HCT116 (cell line): ENCODE results near the gene ADAMTS6. TPM values are rescaled to one million over a fixed set of nuclear protein-coding genes. Genes with fewer than 3 reads are reported as not detected.

Experiments used
- ATAC-seq: fragments of 200-7000 bp; cut with Tn5 transposase; 2 replicates; pipeline ENCODE4 v1.9.1; 2020; ENCODE audit warnings: mild to moderate bottlenecking, moderate library complexity
- BruUV-seq: library from RNA; stranded (reverse); fragments of 400-500 nt; replicated peaks from 2 replicates; lab custom pipeline; 2021; lab: Mats Ljungman, UMichigan
- CTCF ChIA-PET: fragments of 300-600 bp; sonication (Branson Sonifier 250); formaldehyde crosslinking; loops from one replicate; lab custom pipeline; 2021; ENCODE audit warnings: antibody characterized with exemption; lab: Charles Lee
- POLR2A ChIA-PET: fragments of 300-600, 350-600 bp; sonication (Branson Sonifier 250); formaldehyde crosslinking; loops from one replicate; lab custom pipeline; 2021; ENCODE audit warnings: antibody characterized with exemption; lab: Charles Lee
- RAD21 ChIA-PET, 2 experiments: fragments of 300-600 bp; sonication (Branson Sonifier 250); formaldehyde crosslinking; loops; one replicate each; lab custom pipeline; 2023; ENCODE audit warnings: low total read pairs in 2 of 2; ENCODE audit not compliant: uncharacterized antibody in 2 of 2, unreplicated experiment in 2 of 2, low non-redundant PET in 1 of 2; lab: Charles Lee
- DNase-seq: peaks from one replicate; pipeline ENCODE4 v3.0.0-alpha.2; 2010; ENCODE audit warnings: low read depth, low spot score
- H2AFZ ChIP-seq: fragments of 200-600 bp; shearing (Covaris generic), sonication (generic); 2 replicates; pipeline ENCODE4 v1.6.1; 2017; ENCODE audit warnings: low read depth, mixed run types, mixed read lengths, antibody characterized with exemption, low read length; ENCODE audit not compliant: poor library complexity, severe bottlenecking
- H3K27ac ChIP-seq: 2 replicates; pipeline ENCODE4 v1.5.1; 2012; ENCODE audit warnings: low read depth, low read length
- H3K27me3 ChIP-seq: fragments of 200-600 bp; sonication (generic); 2 replicates; pipeline ENCODE4 v1.6.1; 2016; ENCODE audit warnings: mixed run types, low read length, mixed read lengths; ENCODE audit not compliant: insufficient read depth
- H3K36me3 ChIP-seq, 2 experiments: fragments of 200-500 bp in 1 of 2; fragments of 200-600 bp in 1 of 2; sonication (Bioruptor generic) in 1 of 2; sonication (generic) in 1 of 2; 2 replicates each; pipeline versions ENCODE4 v1.5.1 to v1.6.1; 2014 to 2016; ENCODE audit warnings: low read length in 2 of 2, inconsistent platforms in 1 of 2, mixed read lengths in 1 of 2, mixed run types in 1 of 2; ENCODE audit not compliant: insufficient read depth in 2 of 2, control insufficient read depth in 1 of 2
- H3K4me1 ChIP-seq, 2 experiments: fragments of 200-600 bp in 1 of 2; sonication (generic) in 1 of 2; 2 replicates each; pipeline versions ENCODE4 v1.5.1 to v1.6.1; 2012 to 2017; ENCODE audit warnings: low read length in 2 of 2, inconsistent platforms in 1 of 2, mild to moderate bottlenecking in 1 of 2, mixed read lengths in 1 of 2, mixed run types in 1 of 2, moderate library complexity in 1 of 2; ENCODE audit not compliant: insufficient read depth in 2 of 2, control insufficient read depth in 1 of 2
- H3K4me2 ChIP-seq: fragments of 200-600 bp; sonication (generic); 2 replicates; pipeline ENCODE4 v1.6.1; 2017; ENCODE audit warnings: mixed run types, low read length, mixed read lengths
- H3K4me3 ChIP-seq, 2 experiments: fragments of 200-600 bp in 1 of 2; sonication (generic) in 1 of 2; replicated peaks in 1 of 2; 2 replicates each; pipeline ENCODE4 v1.5.1; 2011 to 2016; ENCODE audit warnings: low read length in 2 of 2, control low read depth in 1 of 2, low read depth in 1 of 2, mild to moderate bottlenecking in 1 of 2, mixed read lengths in 1 of 2, mixed run types in 1 of 2
- H3K79me2 ChIP-seq: fragments of 200-600 bp; sonication (generic); 2 replicates; pipeline ENCODE4 v1.6.1; 2017; ENCODE audit warnings: mild to moderate bottlenecking, mixed run types, low read length, moderate library complexity, mixed read lengths; ENCODE audit not compliant: insufficient read depth
- H3K9ac ChIP-seq: fragments of 200-600 bp; sonication (generic); 2 replicates; pipeline ENCODE4 v1.6.1; 2016; ENCODE audit warnings: low read length, mixed read lengths
- H3K9me2 ChIP-seq: fragments of 200-600 bp; sonication (generic), shearing (Covaris generic); 2 replicates; pipeline ENCODE4 v1.6.1; 2017; ENCODE audit warnings: mixed run types, mild to moderate bottlenecking, moderate library complexity; ENCODE audit not compliant: insufficient read depth
- H3K9me3 ChIP-seq, 2 experiments: fragments of 200-500 bp in 1 of 2; fragments of 200-600 bp in 1 of 2; sonication (Bioruptor generic) in 1 of 2; sonication (generic) in 1 of 2; 2 replicates each; pipeline ENCODE4 v1.6.1; 2014 to 2017; ENCODE audit warnings: low read length in 2 of 2, mixed read lengths in 2 of 2, inconsistent platforms in 1 of 2, low read depth in 1 of 2, mild to moderate bottlenecking in 1 of 2, mixed run types in 1 of 2, moderate library complexity in 1 of 2; ENCODE audit not compliant: control insufficient read depth in 1 of 2, insufficient read depth in 1 of 2
- H4K20me1 ChIP-seq: fragments of 200-600 bp; sonication (generic), shearing (Covaris generic); 2 replicates; pipeline ENCODE4 v1.6.1; 2017; ENCODE audit warnings: mixed run types, mild to moderate bottlenecking, moderate library complexity; ENCODE audit not compliant: insufficient read depth
- CBX3 ChIP-seq: IDR thresholded peaks from 2 replicates; pipeline ENCODE4 v1.6.1; 2012; ENCODE audit warnings: low read depth
- EGR1 ChIP-seq: IDR thresholded peaks from 2 replicates; pipeline ENCODE4 v1.6.1; 2012; ENCODE audit warnings: low read depth
- JUND ChIP-seq: IDR thresholded peaks from 2 replicates; pipeline ENCODE4 v1.6.1; 2012
- POLR2A ChIP-seq: IDR thresholded peaks from 2 replicates; pipeline ENCODE4 v1.7.0; 2011; ENCODE audit warnings: borderline replicate concordance; ENCODE audit not compliant: insufficient read depth, insufficient read length; ENCODE audit errors: extremely low read depth
- POLR2AphosphoS5 ChIP-seq: IDR thresholded peaks from 2 replicates; pipeline ENCODE4 v1.6.1; 2011; ENCODE audit warnings: mild to moderate bottlenecking, low read depth, low read length, moderate library complexity
- RAD21 ChIP-seq: IDR thresholded peaks from 2 replicates; pipeline ENCODE4 v1.6.1; 2012; ENCODE audit warnings: low read depth, mild to moderate bottlenecking
- SIN3A ChIP-seq: IDR thresholded peaks from 2 replicates; pipeline ENCODE4 v1.6.1; 2012; ENCODE audit warnings: low read depth
- TCF7L2 ChIP-seq: IDR thresholded peaks from 2 replicates; pipeline ENCODE4 v1.7.0; 2011; ENCODE audit warnings: borderline replicate concordance, inconsistent platforms; ENCODE audit not compliant: insufficient read depth, insufficient read length; ENCODE audit errors: extremely low read depth
- YY1 ChIP-seq: IDR thresholded peaks from 2 replicates; pipeline ENCODE4 v1.6.1; 2011; ENCODE audit warnings: low read length, low read depth, moderate library complexity, mild to moderate bottlenecking; ENCODE audit not compliant: insufficient replicate concordance; ENCODE audit errors: extremely low read depth
- ZNF274 ChIP-seq: fragments of 200-500 bp; sonication (Bioruptor generic); IDR thresholded peaks from 2 replicates; pipeline ENCODE4 v1.6.1; 2014; ENCODE audit warnings: mild to moderate bottlenecking, low read depth, low read length, inconsistent platforms
- intact Hi-C: fragments of 100-400 bp; cut with micrococcal nuclease; formaldehyde crosslinking; loops from 2 replicates; pipeline ENCODE4 v1.10.0; 2022
- total RNA-seq: library from RNA; stranded (reverse); gene quantifications from one replicate; pipeline ENCODE4 v1.2.1, GENCODE V29; 2021; ENCODE audit not compliant: unreplicated experiment
- TF ChIP-seq, protein P1 (sequence below): IDR thresholded peaks from 2 replicates; pipeline ENCODE4 v1.6.1; 2011; ENCODE audit warnings: mild to moderate bottlenecking, low read length, moderate library complexity; ENCODE audit not compliant: insufficient replicate concordance; ENCODE audit errors: extremely low read depth
- TF ChIP-seq, protein P2 (sequence below): IDR thresholded peaks from 2 replicates; pipeline ENCODE4 v1.6.1; 2012
- TF ChIP-seq, protein P3 (sequence below), 3 experiments: fragments of 200-600 bp in 1 of 3; sonication (generic) in 1 of 3; IDR thresholded peaks in 2 of 3; conservative IDR thresholded peaks in 1 of 3; 2 replicates each; pipeline ENCODE4 v1.5.1; 2012 to 2017; ENCODE audit warnings: low read depth in 2 of 3, low read length in 2 of 3, antibody characterized with exemption in 1 of 3, borderline replicate concordance in 1 of 3, control low read depth in 1 of 3, mild to moderate bottlenecking in 1 of 3, mixed read lengths in 1 of 3, mixed run types in 1 of 3, moderate library complexity in 1 of 3; ENCODE audit not compliant: insufficient read depth in 1 of 3

Gene ADAMTS6
- total RNA-seq, 1 experiment from 2014 or later = 0.93 TPM

DNA sequence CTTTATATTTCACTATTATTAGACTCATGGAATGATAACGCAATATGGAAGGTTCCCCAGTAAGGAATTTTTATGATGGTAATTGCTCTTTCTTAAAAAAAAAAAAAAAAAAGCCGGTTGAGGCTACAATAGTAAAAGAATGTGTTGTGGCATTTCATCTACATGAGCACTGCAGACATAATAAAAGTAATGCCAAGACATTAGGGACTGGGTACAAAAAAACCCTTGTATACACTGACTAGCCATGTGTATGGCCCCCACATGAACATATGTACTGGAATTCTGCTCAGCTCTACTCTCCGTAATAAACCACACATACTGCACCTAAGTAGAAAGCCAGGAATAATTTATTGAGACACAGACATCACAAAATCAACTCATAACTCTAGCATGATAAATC, 218.4 kb downstream of the ADAMTS6 start:
- Histone ChIP-seq H3K9ac (no peak overlapping the region), H3K4me2 (no peak overlapping the region), H3K4me3 (no peak overlapping the region), H3K36me3 (no peaks in the 10 kb centered on the region), H3K4me1 (no peaks in the 10 kb centered on the region), H3K27ac (no peak overlapping the region), H3K27me3 (no peaks in the 10 kb centered on the region), H3K79me2 (no peaks in the 10 kb centered on the region), H4K20me1 (no peaks in the 10 kb centered on the region)
- no peak for DNase-seq
- RAD21 ChIA-PET = no interaction called here
- POLR2A ChIA-PET = no interaction called here
- CTCF ChIA-PET = no interaction called here
- BruUV-seq = no TSS peak
- TF ChIP-seq SIN3A (no peak), JUND (no peak), POLR2A (no peak), RAD21 (no peak)
- TF ChIP-seq, protein P1, sequence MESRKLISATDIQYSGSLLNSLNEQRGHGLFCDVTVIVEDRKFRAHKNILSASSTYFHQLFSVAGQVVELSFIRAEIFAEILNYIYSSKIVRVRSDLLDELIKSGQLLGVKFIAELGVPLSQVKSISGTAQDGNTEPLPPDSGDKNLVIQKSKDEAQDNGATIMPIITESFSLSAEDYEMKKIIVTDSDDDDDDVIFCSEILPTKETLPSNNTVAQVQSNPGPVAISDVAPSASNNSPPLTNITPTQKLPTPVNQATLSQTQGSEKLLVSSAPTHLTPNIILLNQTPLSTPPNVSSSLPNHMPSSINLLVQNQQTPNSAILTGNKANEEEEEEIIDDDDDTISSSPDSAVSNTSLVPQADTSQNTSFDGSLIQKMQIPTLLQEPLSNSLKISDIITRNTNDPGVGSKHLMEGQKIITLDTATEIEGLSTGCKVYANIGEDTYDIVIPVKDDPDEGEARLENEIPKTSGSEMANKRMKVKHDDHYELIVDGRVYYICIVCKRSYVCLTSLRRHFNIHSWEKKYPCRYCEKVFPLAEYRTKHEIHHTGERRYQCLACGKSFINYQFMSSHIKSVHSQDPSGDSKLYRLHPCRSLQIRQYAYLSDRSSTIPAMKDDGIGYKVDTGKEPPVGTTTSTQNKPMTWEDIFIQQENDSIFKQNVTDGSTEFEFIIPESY = no peak
- TF ChIP-seq, protein P2, sequence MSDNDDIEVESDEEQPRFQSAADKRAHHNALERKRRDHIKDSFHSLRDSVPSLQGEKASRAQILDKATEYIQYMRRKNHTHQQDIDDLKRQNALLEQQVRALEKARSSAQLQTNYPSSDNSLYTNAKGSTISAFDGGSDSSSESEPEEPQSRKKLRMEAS = no peak
- TF ChIP-seq, all 23 proteins: peak for 0
- intact Hi-C loops = no loop called here
- no peak for ATAC-seq
- H2AFZ ChIP-seq = no peak overlapping the region
- no peaks in the 10 kb centered on the region for H3K9me3 ChIP-seq
- no peaks in the 10 kb centered on the region for H3K9me2 ChIP-seq

DNA sequence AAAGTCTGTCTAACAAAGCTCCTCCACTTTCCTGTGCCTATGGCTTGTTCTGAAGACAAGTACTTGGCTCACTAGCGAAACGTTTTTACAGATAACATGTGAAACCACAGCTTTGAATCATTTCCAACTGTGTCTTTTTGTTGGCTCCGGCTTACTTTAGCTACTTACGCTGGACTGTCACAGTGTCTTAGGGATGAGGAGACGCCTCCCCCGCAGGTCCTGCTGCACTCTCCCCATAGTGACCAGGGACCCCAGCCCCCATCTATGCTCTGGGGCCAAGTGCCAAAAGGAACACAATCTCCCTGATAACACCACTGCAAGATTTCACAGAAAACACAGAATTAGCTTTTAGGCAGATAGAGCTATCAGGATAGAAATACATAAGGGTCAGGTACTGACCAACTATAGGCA, 219.1 kb downstream of the ADAMTS6 start:
- Histone ChIP-seq H3K4me3 (no peak overlapping the region), H4K20me1 (no peaks in the 10 kb centered on the region), H3K9me3 (no peaks in the 10 kb centered on the region), H3K27me3 (no peaks in the 10 kb centered on the region), H3K4me2 (no peak overlapping the region), H2AFZ (no peak overlapping the region), H3K27ac (no peak overlapping the region), H3K9me2 (no peaks in the 10 kb centered on the region), H3K36me3 (no peaks in the 10 kb centered on the region), H3K9ac (no peak overlapping the region), H3K4me1 (no peaks in the 10 kb centered on the region), H3K79me2 (no peaks in the 10 kb centered on the region)
- ChIA-PET CTCF (no interaction called here), RAD21 (no interaction called here), POLR2A (no interaction called here)
- BruUV-seq = no TSS peak
- intact Hi-C loops = no loop called here
- no peak for DNase-seq
- ATAC-seq = no peak
- TF ChIP-seq, protein P3, sequence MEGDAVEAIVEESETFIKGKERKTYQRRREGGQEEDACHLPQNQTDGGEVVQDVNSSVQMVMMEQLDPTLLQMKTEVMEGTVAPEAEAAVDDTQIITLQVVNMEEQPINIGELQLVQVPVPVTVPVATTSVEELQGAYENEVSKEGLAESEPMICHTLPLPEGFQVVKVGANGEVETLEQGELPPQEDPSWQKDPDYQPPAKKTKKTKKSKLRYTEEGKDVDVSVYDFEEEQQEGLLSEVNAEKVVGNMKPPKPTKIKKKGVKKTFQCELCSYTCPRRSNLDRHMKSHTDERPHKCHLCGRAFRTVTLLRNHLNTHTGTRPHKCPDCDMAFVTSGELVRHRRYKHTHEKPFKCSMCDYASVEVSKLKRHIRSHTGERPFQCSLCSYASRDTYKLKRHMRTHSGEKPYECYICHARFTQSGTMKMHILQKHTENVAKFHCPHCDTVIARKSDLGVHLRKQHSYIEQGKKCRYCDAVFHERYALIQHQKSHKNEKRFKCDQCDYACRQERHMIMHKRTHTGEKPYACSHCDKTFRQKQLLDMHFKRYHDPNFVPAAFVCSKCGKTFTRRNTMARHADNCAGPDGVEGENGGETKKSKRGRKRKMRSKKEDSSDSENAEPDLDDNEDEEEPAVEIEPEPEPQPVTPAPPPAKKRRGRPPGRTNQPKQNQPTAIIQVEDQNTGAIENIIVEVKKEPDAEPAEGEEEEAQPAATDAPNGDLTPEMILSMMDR (IDR thresholded peaks at IDR 0.05 in 2 of 3, conservative IDR thresholded peaks at IDR 0.05 in 1 of 3; ENCODE audit: borderline replicate concordance in 1 of 3, insufficient read depth in 1 of 3, low read depth in 2 of 3, low read length in 2 of 3) = no peak
- TF ChIP-seq CBX3 (no peak), EGR1 (no peak), YY1 (no peak), ZNF274 (no peak), TCF7L2 (no peak), SIN3A (no peak), POLR2AphosphoS5 (no peak), JUND (no peak)
- TF ChIP-seq, protein P2 = no peak
